ENCODE results near the gene SLC3A2.
"Not testable (repeated sequence)": the region's sequence is repeated elsewhere in the genome, so short reads cannot be mapped to it uniquely, and the experiment has no call there.

Gene SLC3A2

GRCh38 chr11:62857541-62857982, 23.1 kb upstream of the SLC3A2 start:
- peaks cover 34 to 77% of the 10 kb centered on the region in 2 donors for H3K4me1 Mint-ChIP-seq
- H3K9me3 Mint-ChIP-seq = no peaks in the 10 kb centered on the region
- DNase-seq (no peak), ATAC-seq (replicated peaks) (no peak)
- H3K36me3 Mint-ChIP-seq = peaks cover 49 to 54% of the 10 kb centered on the region in 2 donors
- no peaks in the 10 kb centered on the region for H3K27me3 Mint-ChIP-seq
- H3K4me3 Mint-ChIP-seq = peak overlapping the region; percentile 97 to 98
- peak overlapping the region; percentile 65 for H3K27ac Mint-ChIP-seq

GRCh38 chr11:62858201-62858600, 22.5 kb upstream of the SLC3A2 start:
- Mint-ChIP-seq H3K9me3 (no peaks in the 10 kb centered on the region), H3K27ac (peak overlapping the region; percentile 51), H3K36me3 (peaks cover 43 to 51% of the 10 kb centered on the region in 2 donors), H3K27me3 (no peaks in the 10 kb centered on the region), H3K4me3 (peak overlapping the region; percentile 97 to 98), H3K4me1 (peaks cover 30 to 77% of the 10 kb centered on the region in 2 donors)
- no peak for DNase-seq
- ATAC-seq (replicated peaks) = no peak

- H3K27me3 Mint-ChIP-seq; H3K27ac Mint-ChIP-seq; ATAC-seq (replicated peaks); DNase-seq; H3K4me3 Mint-ChIP-seq; H3K9me3 Mint-ChIP-seq: not testable (repeated sequence)
- Mint-ChIP-seq H3K4me1 (peaks cover 29 to 68% of the 10 kb centered on the region in 2 donors), H3K36me3 (peaks cover 37 to 43% of the 10 kb centered on the region in 2 donors)
Observed at GRCh38 chr11:62859281-62859703, 21.4 kb upstream of the SLC3A2 start.

- DNase-seq (no peak), ATAC-seq (replicated peaks) (no peak)
- Mint-ChIP-seq H3K36me3 (peaks cover 25 to 32% of the 10 kb centered on the region in 2 donors), H3K27ac (no peak overlapping the region), H3K4me1 (peaks cover 24 to 56% of the 10 kb centered on the region in 2 donors), H3K9me3 (no peaks in the 10 kb centered on the region), H3K27me3 (no peaks in the 10 kb centered on the region), H3K4me3 (no peak overlapping the region)
Observed at GRCh38 chr11:62860835-62861563, 19.7 kb upstream of the SLC3A2 start.

- DNase-seq; H3K4me3 Mint-ChIP-seq; ATAC-seq (replicated peaks); H3K9me3 Mint-ChIP-seq; H3K27ac Mint-ChIP-seq; H3K27me3 Mint-ChIP-seq: not testable (repeated sequence)
- Mint-ChIP-seq H3K36me3 (peaks cover 26 to 35% of the 10 kb centered on the region in 2 donors), H3K4me1 (peaks cover 24 to 52% of the 10 kb centered on the region in 2 donors)
Observed at GRCh38 chr11:62861564-62862192, 19.0 kb upstream of the SLC3A2 start.

GRCh38 chr11:62863687-62864335, 16.9 kb upstream of the SLC3A2 start:
- Mint-ChIP-seq H3K4me1 (peaks cover 12 to 33% of the 10 kb centered on the region in 2 donors), H3K27ac (no peak overlapping the region), H3K4me3 (no peak overlapping the region), H3K36me3 (peaks cover 19 to 35% of the 10 kb centered on the region in 2 donors), H3K27me3 (no peaks in the 10 kb centered on the region), H3K9me3 (no peaks in the 10 kb centered on the region)
- ATAC-seq (replicated peaks) = no peak
- DNase-seq = no peak

- DNase-seq (no peak), ATAC-seq (replicated peaks) (no peak)
- Mint-ChIP-seq H3K27me3 (no peaks in the 10 kb centered on the region), H3K27ac (no peak overlapping the region), H3K36me3 (peaks cover 12 to 26% of the 10 kb centered on the region in 2 donors), H3K4me1 (peaks cover 10 to 22% of the 10 kb centered on the region in 2 donors), H3K4me3 (no peak overlapping the region), H3K9me3 (no peaks in the 10 kb centered on the region)
Observed at GRCh38 chr11:62865635-62866034, 15.1 kb upstream of the SLC3A2 start.

GRCh38 chr11:62874851-62875250, 5.8 kb upstream of the SLC3A2 start:
- no peaks in the 10 kb centered on the region for H3K9me3 Mint-ChIP-seq
- no peak for ATAC-seq (replicated peaks)

GRCh38 chr11:62875698-62876478, 4.8 kb upstream of the SLC3A2 start:
- no peak for DNase-seq
- no peaks in the 10 kb centered on the region for H3K9me3 Mint-ChIP-seq
- H3K27ac Mint-ChIP-seq = no peak overlapping the region
- H3K4me1 Mint-ChIP-seq = peaks cover 16% of the 10 kb centered on the region in 2 donors
- no peaks in the 10 kb centered on the region for H3K27me3 Mint-ChIP-seq
- H3K4me3 Mint-ChIP-seq = no peak overlapping the region
- ATAC-seq (replicated peaks) = no peak
- H3K36me3 Mint-ChIP-seq = peaks cover 26 to 44% of the 10 kb centered on the region in 2 donors

More at GRCh38 chr11:62874851-62875250, 5.8 kb upstream of the SLC3A2 start:
- Mint-ChIP-seq H3K4me3 (no peak overlapping the region), H3K36me3 (peaks cover 22 to 38% of the 10 kb centered on the region in 2 donors), H3K27ac (no peak overlapping the region), H3K27me3 (no peaks in the 10 kb centered on the region), H3K4me1 (peaks cover 6 to 10% of the 10 kb centered on the region in 2 donors)
- no peak for DNase-seq

- H3K27me3 Mint-ChIP-seq = no peaks in the 10 kb centered on the region
- no peak overlapping the region for H3K27ac Mint-ChIP-seq
- ATAC-seq (replicated peaks) (no peak), DNase-seq (no peak)
- peaks cover 18 to 19% of the 10 kb centered on the region in 2 donors for H3K4me1 Mint-ChIP-seq
- no peak overlapping the region for H3K4me3 Mint-ChIP-seq
- H3K9me3 Mint-ChIP-seq = no peaks in the 10 kb centered on the region
- peaks cover 31 to 50% of the 10 kb centered on the region in 2 donors for H3K36me3 Mint-ChIP-seq
Observed at GRCh38 chr11:62876712-62877111, 4.0 kb upstream of the SLC3A2 start.

- peaks cover 50 to 71% of the 10 kb centered on the region in 2 donors for H3K36me3 Mint-ChIP-seq
Observed at GRCh38 chr11:62879235-62879978, 1.3 kb upstream of the SLC3A2 start.

GRCh38 chr11:62880231-62880802, 379 bp upstream of the SLC3A2 start:
- Mint-ChIP-seq H3K36me3 (peaks cover 54 to 73% of the 10 kb centered on the region in 2 donors), H3K9me3 (no peaks in the 10 kb centered on the region), H3K27ac (peak overlapping the region; percentile 100), H3K27me3 (no peaks in the 10 kb centered on the region), H3K4me3 (peak overlapping the region; percentile 94), H3K4me1 (peaks cover 36 to 51% of the 10 kb centered on the region in 2 donors)
- ATAC-seq (replicated peaks) (peak; percentile 61 to 67), DNase-seq (peak; percentile 67)

More at GRCh38 chr11:62879235-62879978, 1.3 kb upstream of the SLC3A2 start:
- Mint-ChIP-seq H3K27ac (peak overlapping the region; percentile 100), H3K4me3 (peak overlapping the region; percentile 94), H3K4me1 (peaks cover 33 to 45% of the 10 kb centered on the region in 2 donors), H3K9me3 (no peaks in the 10 kb centered on the region), H3K27me3 (no peaks in the 10 kb centered on the region)
- no peak for DNase-seq
- ATAC-seq (replicated peaks) = no peak
